Ammon's horn (tissue), 1 donor: ENCODE measurements around the gene SMOC2.

ENCODE experiments used
- DNase-seq: peaks from one replicate; pipeline ENCODE4 v3.0.0-alpha.2; 2016; ENCODE audit warnings: low spot score

The SMOC2 gene, protein sequence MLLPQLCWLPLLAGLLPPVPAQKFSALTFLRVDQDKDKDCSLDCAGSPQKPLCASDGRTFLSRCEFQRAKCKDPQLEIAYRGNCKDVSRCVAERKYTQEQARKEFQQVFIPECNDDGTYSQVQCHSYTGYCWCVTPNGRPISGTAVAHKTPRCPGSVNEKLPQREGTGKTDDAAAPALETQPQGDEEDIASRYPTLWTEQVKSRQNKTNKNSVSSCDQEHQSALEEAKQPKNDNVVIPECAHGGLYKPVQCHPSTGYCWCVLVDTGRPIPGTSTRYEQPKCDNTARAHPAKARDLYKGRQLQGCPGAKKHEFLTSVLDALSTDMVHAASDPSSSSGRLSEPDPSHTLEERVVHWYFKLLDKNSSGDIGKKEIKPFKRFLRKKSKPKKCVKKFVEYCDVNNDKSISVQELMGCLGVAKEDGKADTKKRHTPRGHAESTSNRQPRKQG

DNA sequence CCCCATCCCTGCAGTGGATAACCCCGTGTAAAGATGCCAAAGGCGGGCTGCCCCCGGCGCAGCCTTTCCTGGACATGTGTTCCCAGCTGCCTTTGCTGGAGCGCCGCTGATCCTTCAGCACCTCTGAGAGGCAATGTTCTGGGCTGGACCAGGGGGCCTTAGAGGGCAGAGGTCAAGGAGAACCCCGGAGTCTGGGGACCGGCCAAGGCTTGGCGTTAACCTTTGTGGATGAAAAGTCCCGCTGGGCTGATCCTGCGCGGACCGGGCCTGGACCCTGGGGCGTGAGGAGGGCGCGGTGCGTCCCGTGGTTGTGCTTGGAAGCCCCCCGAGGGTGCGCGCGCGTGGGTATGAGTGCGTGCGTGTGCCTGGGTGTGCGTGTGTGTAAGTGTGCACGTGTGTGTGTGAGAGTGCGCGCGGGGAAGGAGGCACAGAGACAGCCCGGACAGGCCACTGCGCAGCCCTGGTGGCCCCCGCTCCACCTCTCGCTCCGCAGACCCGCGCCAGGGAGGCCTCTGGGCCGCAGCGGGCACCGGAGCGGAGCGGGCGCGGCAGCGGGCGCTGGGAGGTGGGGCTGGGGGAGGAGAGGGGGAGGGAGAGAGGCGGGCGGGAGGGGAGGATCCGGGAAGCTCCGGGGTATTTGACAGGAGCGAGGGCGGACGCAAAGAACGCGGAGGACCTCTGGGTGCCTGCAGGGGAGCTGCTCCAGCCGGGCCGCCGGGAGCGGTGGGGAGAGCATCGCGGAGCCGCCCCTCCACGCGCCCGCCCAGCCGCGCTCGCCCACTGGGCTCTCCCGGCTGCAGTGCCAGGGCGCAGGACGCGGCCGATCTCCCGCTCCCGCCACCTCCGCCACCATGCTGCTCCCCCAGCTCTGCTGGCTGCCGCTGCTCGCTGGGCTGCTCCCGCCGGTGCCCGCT lies at the start of gene SMOC2:
Gene SMOC2, plus strand, starts transcription at position 665 of the 914 bp plus-strand sequence. Its CDS starts 187 bp downstream, at position 852.
- DNase-seq: no peak

DNA sequence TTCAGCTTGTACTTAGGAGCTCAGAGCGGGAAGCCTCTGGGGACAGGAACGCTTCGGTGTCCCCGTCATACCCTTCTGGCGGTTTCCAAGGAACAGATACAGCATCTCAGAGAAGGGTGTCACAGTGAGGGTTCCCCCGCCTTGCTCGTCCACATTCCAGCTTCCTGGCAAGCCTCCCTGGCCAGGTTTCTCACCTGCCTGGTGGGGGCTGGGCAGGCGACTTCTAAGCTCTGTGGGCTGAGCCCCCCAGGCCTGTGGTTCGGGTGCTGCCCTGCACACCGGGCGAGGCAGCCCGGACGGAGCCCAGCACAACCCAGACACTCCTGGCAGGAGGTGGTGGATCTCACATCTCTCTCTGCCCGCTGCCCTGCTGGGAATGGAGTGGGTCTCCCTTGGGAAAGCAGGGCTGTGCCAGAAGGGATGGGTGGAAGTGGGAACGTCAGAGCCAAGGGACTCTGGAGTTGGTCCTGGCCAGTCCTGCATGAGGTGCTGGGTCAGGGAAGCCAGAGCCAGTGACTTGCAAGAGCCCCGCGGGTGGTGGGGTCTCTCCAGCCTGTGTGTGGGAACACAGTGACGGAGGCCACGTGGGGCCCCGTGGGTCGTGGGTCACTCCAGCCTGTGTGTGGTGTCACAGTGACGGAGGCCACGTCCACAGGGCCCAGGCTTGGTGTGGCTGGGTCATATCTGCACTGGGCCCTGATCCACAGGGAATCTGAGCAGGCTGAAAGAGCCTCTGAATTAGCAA lies 47.7 kb upstream of the SMOC2 start:
- DNase-seq: no peak

DNA sequence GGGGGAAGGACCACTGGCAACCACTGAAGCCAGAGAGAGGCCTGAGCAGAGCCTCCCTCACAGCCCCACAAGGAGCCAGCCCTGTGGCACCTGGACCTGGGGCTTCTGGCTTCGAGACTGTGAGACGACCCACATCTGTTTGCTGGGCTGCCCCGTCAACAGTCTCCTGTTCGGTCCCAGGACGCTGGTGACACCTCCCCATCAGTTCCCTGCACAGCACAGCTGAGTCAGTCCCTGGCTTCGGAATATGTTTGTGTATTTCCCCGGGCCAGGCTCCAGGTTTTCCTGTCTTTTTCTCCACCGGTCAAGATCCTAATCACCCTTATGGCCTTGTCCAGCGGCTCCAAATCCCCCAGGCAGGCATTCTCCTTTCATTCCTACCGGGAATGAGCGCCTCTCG lies 46.4 kb upstream of the SMOC2 start:
- no peak for DNase-seq

DNA sequence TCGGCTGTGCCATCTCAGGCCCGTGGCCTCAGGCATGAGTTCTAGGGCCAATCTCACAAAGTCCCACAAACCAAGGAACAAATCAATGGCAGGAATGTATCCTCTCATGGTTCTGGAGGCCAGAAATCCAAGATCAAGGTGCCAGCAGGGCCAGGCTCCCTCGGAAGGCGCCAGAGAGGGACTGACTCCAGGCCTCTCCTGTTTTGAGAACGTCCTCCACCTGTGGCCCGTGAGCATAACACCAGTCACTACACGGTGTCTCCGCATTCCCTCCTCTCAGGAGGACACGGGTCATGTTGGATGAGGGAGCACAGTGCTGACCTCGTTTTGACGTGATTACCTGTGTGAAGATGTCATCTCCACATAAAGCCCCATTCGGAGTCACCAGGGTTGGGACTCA lies 45.0 kb upstream of the SMOC2 start:
- no peak for DNase-seq

DNA sequence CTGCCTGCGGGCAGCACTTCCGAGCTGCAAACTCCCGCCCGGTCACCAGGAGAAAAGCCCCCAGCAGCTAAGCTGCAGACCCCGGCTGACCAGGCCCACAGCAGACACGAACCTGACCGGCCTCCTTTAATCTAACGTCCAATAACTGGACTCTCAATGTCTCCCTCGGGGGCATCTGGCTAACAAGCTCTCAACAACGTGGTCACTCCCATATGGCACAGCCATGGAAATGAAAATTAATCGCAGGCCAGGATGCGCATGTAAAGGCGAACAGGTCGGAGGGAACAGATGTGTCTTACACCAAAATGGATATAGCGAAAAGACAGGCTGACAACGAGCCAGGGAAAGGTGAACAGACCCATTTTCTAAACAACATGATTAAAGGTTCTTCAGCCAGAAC lies 44.4 kb upstream of the SMOC2 start:
- no peak for DNase-seq

DNA sequence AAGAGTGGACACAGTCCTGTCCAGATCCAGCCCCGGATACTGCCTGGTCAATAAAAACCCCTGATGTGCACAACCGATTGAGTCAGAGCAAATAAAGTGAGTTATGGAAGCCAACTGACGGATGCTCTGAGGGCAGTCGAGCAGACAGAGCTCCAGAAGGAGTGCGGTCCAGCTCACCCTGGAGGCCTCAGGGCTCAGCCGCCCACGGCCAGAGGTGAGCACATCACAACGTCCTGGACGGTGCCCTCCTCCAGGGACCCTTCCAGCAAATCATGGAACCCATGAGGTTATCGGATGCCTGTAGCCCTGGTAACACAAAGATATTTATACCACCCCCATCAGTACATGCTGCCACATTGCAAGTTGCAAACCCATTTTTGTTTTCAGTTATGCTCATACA lies 44.0 kb upstream of the SMOC2 start:
- no peak for DNase-seq

DNA sequence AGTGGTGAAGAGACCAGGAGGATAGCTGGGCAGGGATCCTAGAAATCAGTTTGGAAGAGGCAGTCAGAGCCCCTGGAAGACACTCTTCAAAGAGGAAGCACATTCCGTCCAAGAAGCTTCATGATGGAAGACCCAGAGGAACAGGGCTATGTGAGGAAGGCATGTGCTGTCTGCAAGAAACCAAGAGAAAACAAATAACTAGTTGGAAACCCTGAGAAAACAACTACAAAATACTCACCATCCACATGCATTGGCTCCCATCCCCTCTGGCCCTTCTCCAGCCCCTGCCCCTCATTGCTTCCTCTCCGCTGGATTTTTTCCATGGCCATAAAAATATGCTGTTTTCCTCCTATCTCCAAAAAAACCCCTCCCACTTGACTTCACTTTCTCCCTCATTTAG lies 40.9 kb upstream of the SMOC2 start:
- DNase-seq: no peak

DNA sequence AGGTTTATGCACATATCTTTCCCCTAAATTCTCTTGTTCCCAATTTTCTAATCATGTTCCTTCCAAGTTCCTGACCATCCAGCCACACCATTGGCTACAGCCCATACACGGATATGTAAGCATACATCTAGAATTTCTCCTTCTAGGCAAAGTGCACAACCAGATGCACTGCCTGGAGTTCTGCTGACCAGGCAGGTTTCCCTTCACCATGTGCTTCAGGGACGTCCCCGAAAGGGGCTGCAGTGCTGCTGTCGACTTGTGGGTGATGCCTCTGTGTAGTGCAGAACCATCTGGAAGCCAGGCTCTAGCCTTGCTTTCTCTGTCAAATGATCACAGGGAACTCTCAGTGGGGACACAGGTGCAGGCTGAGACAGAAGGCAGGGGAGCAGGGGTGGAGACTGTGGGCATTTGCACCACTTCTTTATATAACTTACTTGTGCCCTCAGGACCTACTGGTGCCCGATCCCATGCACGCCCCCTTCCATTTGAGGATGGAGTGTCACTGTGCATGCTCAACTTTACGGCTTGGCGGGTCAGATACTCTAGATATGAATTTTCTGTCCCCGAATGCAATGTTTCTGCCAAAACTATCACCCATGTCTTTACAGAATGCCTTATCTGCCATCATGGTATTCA lies 37.5 kb upstream of the SMOC2 start:
- no peak for DNase-seq

DNA sequence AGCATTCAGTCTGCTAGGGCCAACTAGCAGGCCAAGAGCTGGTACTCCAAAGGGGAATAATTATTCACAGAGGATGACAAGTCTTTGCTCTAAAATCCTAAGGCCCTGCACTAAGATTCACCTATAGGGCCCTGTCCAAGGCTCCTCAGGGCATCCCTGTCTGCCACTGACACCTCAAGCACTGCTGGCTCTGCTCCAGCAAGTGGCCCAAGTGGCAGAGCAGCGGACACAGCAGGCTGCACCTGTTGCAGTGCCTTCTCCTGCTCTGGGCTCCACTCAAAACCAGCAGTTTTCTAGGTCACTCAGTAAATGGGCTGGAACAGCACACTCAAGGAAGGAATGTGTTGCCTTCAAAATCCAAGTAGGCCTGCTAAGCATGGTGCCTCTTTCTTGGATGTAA lies 36.4 kb upstream of the SMOC2 start:
- no peak for DNase-seq

DNA sequence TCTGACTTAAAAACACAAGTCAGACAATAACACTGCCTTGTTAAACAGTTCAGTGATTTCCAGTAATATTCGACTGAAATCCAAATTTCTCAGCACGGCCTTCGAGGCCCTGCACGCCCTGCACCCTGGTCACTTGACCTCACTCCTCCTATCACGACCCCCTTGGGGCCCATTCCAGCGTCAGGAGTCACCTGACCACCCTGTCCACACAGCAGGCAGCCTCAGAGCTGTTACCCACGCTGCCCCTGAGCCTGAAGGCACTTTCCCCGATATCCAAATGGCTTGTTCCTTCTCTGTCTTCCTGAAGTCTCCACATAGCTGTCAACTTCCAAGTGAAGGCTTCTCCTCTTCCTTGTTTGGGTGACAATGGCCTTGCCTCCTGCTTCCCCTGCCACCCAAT lies 33.1 kb upstream of the SMOC2 start:
- DNase-seq: no peak

DNA sequence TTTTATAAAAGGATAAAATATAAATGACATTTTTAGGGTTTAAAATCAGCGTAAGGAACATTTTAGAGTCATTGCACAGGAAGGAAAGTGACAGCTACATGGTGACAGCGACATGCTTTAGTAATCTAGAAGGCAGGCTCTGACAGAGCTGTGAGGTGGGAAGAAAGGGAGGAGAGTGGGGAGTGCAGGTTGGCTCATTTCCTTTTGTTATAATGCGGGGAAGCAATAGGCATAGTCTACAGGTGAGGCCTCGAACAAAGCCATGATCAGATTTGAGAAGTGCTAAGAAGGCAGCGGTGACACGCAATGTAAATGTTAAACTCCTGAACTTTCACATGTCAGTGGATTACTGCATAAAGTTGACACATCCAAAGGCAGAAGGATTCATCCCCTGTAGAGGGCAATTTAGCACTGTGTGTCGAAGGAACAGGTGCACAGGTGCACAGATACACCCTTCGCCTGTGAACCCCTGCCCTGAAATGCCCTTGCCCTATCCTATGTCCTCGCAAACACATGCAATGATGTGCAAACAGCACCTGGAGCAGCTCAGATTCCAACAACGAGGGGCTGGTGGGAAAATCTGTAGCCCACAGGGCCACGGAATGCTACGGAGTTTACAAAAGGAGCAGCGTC lies 32.4 kb upstream of the SMOC2 start:
- DNase-seq: no peak

DNA sequence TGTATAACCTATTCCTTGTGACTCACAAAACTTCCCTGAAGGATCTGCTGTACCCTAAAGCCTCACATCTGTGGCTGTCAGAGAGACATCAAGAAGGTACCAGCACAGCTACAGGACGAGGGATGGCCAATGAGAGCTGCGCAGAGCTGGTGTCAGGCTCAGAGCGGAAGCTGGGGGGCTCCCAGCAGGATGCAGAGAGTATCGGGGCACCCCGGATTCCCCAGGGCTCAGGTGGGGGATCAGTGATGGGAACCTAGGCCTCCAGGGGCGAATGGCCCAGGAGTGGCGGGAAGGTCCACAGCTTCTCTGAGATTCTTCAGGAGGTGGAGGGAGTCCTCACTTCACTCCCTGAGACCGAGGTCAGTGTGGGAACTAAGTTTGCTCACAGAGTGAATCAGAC lies 30.9 kb upstream of the SMOC2 start:
- no peak for DNase-seq

DNA sequence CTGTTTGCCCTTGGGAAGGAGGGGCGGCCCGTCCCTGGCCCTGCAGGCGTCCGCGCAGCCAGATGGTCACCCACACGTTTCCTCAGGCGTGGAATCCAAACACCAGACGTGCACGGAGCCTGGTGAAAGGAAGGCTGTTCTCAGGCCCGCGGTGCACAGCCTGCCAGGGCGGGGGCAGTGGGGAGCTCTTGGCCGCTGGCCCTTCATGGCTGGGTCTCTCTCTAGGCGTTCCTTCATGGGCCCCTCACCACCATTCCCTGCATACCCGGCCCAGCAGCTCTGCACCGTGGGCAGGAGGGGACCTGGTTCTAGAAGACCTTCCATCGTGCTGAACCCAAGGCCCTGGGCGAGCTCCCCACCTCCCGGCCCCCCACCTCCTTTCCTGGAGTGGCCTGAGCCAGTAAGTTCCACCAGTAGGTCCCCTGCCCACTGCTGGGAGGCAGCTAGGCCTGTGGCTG lies 30.4 kb upstream of the SMOC2 start:
- no peak for DNase-seq

DNA sequence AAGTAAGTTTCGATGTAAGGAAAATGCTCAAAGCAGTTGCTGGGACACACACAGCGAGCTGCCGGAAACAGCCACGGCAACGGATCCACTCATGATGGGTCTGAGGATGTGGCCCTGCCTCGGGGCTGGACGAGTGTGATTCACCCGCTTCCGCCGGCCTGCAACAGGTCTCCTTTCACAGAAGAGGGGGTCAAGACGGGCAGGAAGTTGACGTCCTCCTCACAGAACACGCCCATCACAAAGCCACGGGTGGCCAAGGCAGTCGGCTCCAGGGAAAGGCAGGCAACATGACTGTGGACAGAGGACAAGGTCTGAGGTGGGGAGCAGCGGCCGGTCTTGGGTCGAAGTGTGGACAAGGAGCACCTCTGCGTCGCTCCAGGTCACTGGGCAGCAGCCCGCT lies 29.9 kb upstream of the SMOC2 start:
- DNase-seq: no peak

DNA sequence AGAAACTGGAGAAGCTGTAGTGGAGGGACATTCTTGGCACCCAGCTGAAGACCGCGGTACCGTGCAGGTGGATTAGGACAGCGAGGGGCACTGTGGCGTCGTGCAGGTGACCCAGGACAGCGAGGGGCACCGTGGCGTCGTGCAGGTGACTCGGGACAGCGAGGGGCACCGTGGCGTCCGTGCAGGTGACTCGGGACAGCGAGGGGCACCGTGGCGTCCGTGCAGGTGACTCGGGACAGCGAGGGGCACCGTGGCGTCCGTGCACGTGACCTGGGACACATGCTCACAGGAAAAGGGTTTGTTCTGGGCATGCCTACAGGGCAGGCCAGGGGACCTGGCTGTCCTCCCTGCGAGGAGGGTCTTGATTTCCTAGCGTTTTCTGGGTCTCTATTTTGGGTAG lies 29.2 kb upstream of the SMOC2 start:
- DNase-seq: no peak

DNA sequence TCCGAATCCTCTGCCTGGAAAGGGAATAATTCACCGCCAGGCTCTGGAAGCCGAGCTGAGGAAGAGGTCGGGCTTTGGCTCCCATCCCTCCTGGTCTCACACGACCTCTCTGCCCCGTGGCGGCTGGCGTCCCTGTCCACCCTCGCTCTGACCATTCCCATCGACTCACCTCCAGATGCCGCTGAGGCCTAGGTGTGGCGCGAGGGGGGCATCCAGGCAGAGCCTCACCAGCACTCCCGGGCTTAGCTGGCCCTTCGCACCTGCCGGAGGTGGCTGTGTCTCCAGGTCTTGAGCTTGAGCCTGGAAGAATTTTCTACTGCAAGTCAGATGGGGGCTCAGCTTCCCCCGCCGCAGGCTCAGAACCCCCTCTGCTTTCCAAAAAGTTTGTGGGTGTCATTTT lies 28.5 kb upstream of the SMOC2 start:
- no peak for DNase-seq

DNA sequence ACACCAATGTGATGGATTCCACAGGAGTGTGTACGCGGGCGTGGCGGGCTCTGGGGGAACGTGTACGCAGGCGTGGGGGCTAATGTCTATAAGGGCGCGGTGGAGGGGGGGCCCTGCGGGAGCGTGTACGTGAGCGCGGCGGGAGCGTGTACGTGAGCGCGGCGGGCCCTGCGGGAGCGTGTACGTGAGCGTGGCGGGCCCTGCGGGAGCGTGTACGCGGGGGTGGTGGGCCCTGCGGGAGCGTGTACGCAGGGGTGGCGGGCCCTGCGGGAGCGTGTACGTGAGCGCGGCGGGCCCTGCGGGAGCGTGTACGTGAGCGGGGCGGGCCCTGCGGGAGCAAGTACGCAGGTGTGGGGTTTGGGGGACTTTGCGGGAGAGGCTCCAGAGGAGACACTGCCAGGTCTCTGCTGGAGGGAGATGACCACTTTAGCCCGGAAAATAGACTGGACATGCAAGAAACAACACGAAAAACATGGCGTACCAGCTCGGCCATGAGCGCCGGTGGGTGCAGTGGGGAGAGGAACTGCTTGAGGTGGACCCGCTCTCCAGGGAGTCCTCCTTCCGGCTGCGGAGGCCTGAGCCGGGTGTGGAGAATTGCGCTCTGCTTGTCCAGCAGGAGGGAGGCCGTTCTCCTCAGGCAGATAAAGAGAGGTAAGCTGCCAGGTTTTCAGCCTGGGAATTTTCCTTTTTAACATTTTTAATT lies 27.8 kb upstream of the SMOC2 start:
- no peak for DNase-seq

DNA sequence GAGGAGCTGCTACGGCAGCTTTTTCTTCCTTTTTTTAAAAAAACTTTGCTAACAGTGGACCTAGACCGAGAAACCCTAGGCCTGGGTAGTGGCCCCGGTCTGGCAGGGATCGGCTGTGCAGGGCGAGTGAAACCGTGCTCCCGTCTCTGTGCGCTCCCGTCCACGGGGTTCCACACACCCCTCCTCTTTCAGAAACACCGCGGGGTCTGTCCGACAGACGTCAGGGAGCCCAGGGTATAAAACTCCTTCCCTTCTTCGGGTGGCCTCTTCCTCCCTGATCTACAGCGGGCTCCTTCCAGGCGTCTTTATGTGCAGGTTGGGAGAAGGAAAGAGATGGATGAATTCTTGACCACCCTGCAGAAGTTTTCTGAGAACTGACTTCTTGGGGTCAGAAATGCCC lies 27.1 kb upstream of the SMOC2 start:
- no peak for DNase-seq

DNA sequence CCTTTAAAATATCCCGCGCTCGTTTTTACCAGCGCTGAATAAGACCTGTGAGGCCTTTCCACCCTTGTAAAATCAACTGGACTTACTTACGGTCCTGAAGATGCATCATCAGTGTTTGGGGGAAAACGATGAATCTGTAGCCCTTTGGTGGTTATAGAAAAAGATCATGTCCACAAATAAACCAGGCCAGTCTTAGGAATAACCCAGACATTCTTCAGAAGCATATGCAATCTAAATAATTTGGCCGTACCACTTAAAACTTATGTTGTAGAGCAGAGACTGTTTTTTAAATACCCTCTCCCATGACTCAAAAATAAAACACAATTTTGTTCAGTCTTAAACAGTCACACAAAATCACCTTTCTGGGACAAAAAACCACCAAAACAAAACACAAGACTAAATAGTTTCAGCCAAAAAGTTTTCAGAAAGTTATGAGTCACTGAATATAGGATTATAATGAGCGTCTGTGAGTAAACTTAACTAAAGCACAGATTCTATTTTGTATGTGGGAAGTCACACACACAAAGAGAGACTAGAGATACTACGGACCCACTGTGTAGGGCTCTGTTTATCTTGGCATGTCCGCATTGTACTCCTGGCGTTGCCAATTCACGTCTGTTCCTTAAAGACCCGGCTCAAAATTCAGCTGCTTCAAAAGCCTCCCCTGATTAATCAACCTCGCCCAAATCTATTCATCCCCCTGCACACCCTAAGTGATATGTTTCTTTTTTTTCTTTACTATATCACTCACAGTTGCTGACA lies 26.5 kb upstream of the SMOC2 start:
- no peak for DNase-seq
